Fibroblast of skin of abdomen (primary cell): ENCODE measurements around the gene DDX49.

Experiments
- DNase-seq: peaks from one replicate; pipeline ENCODE4 v3.0.0-alpha.2; 2013

DDX49 gene

GRCh38 chr19:18975869-18976268 is 56.4 kb downstream of the DDX49 start:
- DNase-seq: peak; percentile 8
